Panc1 (cell line): Measurements from ENCODE around the gene SPATA21.

Experiments used
- POLR2AphosphoS5 ChIP-seq: IDR thresholded peaks from 2 replicates; pipeline ENCODE4 v1.6.1; 2012; ENCODE audit warnings: mild to moderate bottlenecking, low read depth, low read length, moderate library complexity
- SIN3A ChIP-seq: IDR thresholded peaks from 2 replicates; pipeline ENCODE4 v1.6.1; 2012; ENCODE audit warnings: low read depth, mild to moderate bottlenecking, low read length, moderate library complexity, borderline replicate concordance; ENCODE audit not compliant: insufficient read depth
- TCF7L2 ChIP-seq: IDR thresholded peaks from 2 replicates; pipeline ENCODE4 v1.6.1; 2011; ENCODE audit warnings: mild to moderate bottlenecking, low read depth, low read length, inconsistent platforms
- TF ChIP-seq, protein P1 (sequence below): fragments of 450-650 bp; IDR thresholded peaks from 2 replicates; pipeline ENCODE4 v1.5.1; 2017; ENCODE audit warnings: mild to moderate bottlenecking
- TF ChIP-seq, protein P2 (sequence below), 2 experiments: IDR thresholded peaks; 2 replicates each; pipeline ENCODE4 v1.6.1; 2011 to 2012; ENCODE audit warnings: low read depth in 2 of 2, control low read depth in 1 of 2, low read length in 1 of 2, mild to moderate bottlenecking in 1 of 2, moderate library complexity in 1 of 2; ENCODE audit not compliant: insufficient read depth in 1 of 2

DNA sequence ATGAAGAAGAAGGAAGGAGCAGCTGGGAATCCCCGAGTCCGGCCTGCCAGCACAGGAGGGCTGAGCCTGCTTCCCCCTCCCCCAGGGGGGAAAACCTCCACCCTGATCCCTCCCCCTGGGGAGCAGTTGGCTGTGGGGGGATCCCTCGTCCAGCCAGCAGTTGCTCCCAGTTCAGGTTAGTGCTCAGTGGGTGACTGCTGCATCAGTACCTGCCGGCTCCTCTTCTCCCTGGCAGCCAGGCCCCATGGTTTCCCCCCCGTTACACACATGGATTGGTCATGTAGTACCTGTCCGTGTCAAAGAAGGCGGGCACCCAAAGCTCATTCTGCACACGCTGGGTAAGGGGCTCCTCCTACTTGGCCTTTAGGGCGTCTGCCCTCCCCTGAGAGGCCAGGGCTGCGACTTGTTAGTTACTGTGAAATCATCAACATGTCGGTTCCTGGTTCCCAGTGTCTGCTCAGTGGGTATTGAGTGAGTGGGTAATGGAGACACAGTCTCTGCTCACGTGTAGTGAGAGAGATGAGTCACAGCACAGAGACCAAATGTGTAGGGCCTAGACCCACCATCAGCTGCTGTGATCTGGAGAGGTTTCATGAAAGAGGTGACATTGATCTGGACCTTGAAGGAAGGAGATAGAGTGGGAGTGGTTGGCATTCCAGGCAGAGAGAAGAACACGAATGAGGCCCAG, 14.8 kb upstream of the SPATA21 start:
- TF ChIP-seq, protein P1, sequence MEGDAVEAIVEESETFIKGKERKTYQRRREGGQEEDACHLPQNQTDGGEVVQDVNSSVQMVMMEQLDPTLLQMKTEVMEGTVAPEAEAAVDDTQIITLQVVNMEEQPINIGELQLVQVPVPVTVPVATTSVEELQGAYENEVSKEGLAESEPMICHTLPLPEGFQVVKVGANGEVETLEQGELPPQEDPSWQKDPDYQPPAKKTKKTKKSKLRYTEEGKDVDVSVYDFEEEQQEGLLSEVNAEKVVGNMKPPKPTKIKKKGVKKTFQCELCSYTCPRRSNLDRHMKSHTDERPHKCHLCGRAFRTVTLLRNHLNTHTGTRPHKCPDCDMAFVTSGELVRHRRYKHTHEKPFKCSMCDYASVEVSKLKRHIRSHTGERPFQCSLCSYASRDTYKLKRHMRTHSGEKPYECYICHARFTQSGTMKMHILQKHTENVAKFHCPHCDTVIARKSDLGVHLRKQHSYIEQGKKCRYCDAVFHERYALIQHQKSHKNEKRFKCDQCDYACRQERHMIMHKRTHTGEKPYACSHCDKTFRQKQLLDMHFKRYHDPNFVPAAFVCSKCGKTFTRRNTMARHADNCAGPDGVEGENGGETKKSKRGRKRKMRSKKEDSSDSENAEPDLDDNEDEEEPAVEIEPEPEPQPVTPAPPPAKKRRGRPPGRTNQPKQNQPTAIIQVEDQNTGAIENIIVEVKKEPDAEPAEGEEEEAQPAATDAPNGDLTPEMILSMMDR = no peak
- TF ChIP-seq POLR2AphosphoS5 = no peak
- TF ChIP-seq SIN3A = no peak
- TF ChIP-seq, protein P2, sequence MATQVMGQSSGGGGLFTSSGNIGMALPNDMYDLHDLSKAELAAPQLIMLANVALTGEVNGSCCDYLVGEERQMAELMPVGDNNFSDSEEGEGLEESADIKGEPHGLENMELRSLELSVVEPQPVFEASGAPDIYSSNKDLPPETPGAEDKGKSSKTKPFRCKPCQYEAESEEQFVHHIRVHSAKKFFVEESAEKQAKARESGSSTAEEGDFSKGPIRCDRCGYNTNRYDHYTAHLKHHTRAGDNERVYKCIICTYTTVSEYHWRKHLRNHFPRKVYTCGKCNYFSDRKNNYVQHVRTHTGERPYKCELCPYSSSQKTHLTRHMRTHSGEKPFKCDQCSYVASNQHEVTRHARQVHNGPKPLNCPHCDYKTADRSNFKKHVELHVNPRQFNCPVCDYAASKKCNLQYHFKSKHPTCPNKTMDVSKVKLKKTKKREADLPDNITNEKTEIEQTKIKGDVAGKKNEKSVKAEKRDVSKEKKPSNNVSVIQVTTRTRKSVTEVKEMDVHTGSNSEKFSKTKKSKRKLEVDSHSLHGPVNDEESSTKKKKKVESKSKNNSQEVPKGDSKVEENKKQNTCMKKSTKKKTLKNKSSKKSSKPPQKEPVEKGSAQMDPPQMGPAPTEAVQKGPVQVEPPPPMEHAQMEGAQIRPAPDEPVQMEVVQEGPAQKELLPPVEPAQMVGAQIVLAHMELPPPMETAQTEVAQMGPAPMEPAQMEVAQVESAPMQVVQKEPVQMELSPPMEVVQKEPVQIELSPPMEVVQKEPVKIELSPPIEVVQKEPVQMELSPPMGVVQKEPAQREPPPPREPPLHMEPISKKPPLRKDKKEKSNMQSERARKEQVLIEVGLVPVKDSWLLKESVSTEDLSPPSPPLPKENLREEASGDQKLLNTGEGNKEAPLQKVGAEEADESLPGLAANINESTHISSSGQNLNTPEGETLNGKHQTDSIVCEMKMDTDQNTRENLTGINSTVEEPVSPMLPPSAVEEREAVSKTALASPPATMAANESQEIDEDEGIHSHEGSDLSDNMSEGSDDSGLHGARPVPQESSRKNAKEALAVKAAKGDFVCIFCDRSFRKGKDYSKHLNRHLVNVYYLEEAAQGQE (IDR thresholded peaks at IDR 0.05; ENCODE audit: insufficient read depth in 1 of 2, low read depth in 2 of 2, low read length in 1 of 2) = no peak
- no peak for TF ChIP-seq TCF7L2
